H9 (cell line): ENCODE measurements around the gene RPS26. TPM values are rescaled to one million over a fixed set of nuclear protein-coding genes. Genes with fewer than 3 reads are reported as not detected.

Source experiments
- DNase-seq: peaks from one replicate; pipeline ENCODE4 v3.0.0-alpha.2; 2017
- H2AFZ ChIP-seq: one replicate; pipeline ENCODE4 v1.6.1; 2013; ENCODE audit warnings: mild to moderate bottlenecking, low read length, control low read depth, moderate library complexity
- H2AK5ac ChIP-seq: 2 replicates; pipeline ENCODE4 v1.6.1; 2013; ENCODE audit warnings: low read length, control low read depth, mixed read lengths; ENCODE audit not compliant: insufficient read length
- H2BK120ac ChIP-seq: one replicate; pipeline ENCODE4 v1.6.1; 2013; ENCODE audit warnings: low read depth, mild to moderate bottlenecking, low read length, control low read depth, inconsistent platforms; ENCODE audit not compliant: poor library complexity, severe bottlenecking
- H2BK12ac ChIP-seq: 2 replicates; pipeline ENCODE4 v1.6.1; 2013; ENCODE audit warnings: low read length, control low read depth, mixed read lengths, low read depth; ENCODE audit not compliant: insufficient read length
- H2BK15ac ChIP-seq: 2 replicates; pipeline ENCODE4 v1.6.1; 2013; ENCODE audit warnings: low read depth, low read length, control low read depth
- H2BK20ac ChIP-seq: one replicate; pipeline ENCODE4 v1.6.1; 2013; ENCODE audit warnings: low read depth, mild to moderate bottlenecking, low read length, control low read depth, inconsistent platforms; ENCODE audit not compliant: poor library complexity, severe bottlenecking
- H2BK5ac ChIP-seq: 2 replicates; pipeline ENCODE4 v1.6.1; 2013; ENCODE audit warnings: low read length, control low read depth, mixed read lengths; ENCODE audit not compliant: insufficient read length
- H3K14ac ChIP-seq: 2 replicates; pipeline ENCODE4 v1.6.1; 2013; ENCODE audit warnings: low read length, control low read depth; ENCODE audit not compliant: insufficient read depth
- H3K18ac ChIP-seq: 2 replicates; pipeline ENCODE4 v1.6.1; 2013; ENCODE audit warnings: low read depth, mild to moderate bottlenecking, mixed read lengths, low read length, control low read depth; ENCODE audit not compliant: insufficient read length
- H3K23ac ChIP-seq: 2 replicates; pipeline ENCODE4 v1.6.1; 2013; ENCODE audit warnings: low read length, control low read depth, mixed read lengths, low read depth; ENCODE audit not compliant: insufficient read length
- H3K23me2 ChIP-seq: 2 replicates; pipeline ENCODE4 v1.6.1; 2013; ENCODE audit warnings: low read depth, mild to moderate bottlenecking, mixed read lengths, low read length, control low read depth; ENCODE audit not compliant: insufficient read length, poor library complexity, severe bottlenecking
- H3K27ac ChIP-seq: 2 replicates; pipeline ENCODE4 v1.5.1; 2013; ENCODE audit warnings: low read length, control low read depth, mixed read lengths, low read depth; ENCODE audit not compliant: insufficient read length
- H3K27me3 ChIP-seq: 2 replicates; pipeline ENCODE4 v1.6.1; 2013; ENCODE audit warnings: low read length, control low read depth, inconsistent platforms; ENCODE audit not compliant: insufficient read depth
- H3K4ac ChIP-seq: 2 replicates; pipeline ENCODE4 v1.6.1; 2013; ENCODE audit warnings: low read depth, mild to moderate bottlenecking, control low read depth, inconsistent platforms, low read length, moderate library complexity
- H3K4me1 ChIP-seq: 2 replicates; pipeline ENCODE4 v1.6.1; 2013; ENCODE audit warnings: low read length, control low read depth, inconsistent platforms; ENCODE audit not compliant: insufficient read depth
- H3K4me2 ChIP-seq: 2 replicates; pipeline ENCODE4 v1.6.1; 2013; ENCODE audit warnings: low read length, control low read depth, mixed read lengths; ENCODE audit not compliant: insufficient read length, insufficient read depth
- H3K56ac ChIP-seq: 2 replicates; pipeline ENCODE4 v1.6.1; 2013; ENCODE audit warnings: low read depth, mild to moderate bottlenecking, mixed read lengths, low read length, control low read depth; ENCODE audit not compliant: insufficient read length
- H3K79me1 ChIP-seq: 2 replicates; pipeline ENCODE4 v1.6.1; 2013; ENCODE audit warnings: low read depth, mild to moderate bottlenecking, moderate library complexity, low read length, control low read depth, inconsistent platforms; ENCODE audit not compliant: insufficient read depth, poor library complexity, severe bottlenecking
- H3K79me2 ChIP-seq: 2 replicates; pipeline ENCODE4 v1.6.1; 2013; ENCODE audit warnings: low read length, control low read depth, inconsistent platforms; ENCODE audit not compliant: insufficient read depth
- H3K9ac ChIP-seq: 2 replicates; pipeline ENCODE4 v1.6.1; 2013; ENCODE audit warnings: low read length, control low read depth, mixed read lengths; ENCODE audit not compliant: insufficient read length; ENCODE audit errors: extremely low read depth
- H3K9me3 ChIP-seq: one replicate; pipeline ENCODE4 v1.6.1; 2013; ENCODE audit warnings: low read depth, low read length, inconsistent platforms; ENCODE audit not compliant: control insufficient read depth
- H3T11ph ChIP-seq: one replicate; pipeline ENCODE4 v1.6.1; 2013; ENCODE audit warnings: mild to moderate bottlenecking, low read length, control low read depth, inconsistent platforms
- H4K20me1 ChIP-seq: one replicate; pipeline ENCODE4 v1.6.1; 2013; ENCODE audit not compliant: control insufficient read depth, insufficient read length, insufficient read depth
- H4K5ac ChIP-seq: 2 replicates; pipeline ENCODE4 v1.6.1; 2013; ENCODE audit warnings: low read depth, mild to moderate bottlenecking, mixed read lengths, low read length, control low read depth; ENCODE audit not compliant: insufficient read length
- H4K8ac ChIP-seq: replicated peaks from 2 replicates; pipeline ENCODE4 v1.6.1; 2013; ENCODE audit warnings: low read length, control low read depth, mixed read lengths, low read depth; ENCODE audit not compliant: insufficient read length
- H4K91ac ChIP-seq: 2 replicates; pipeline ENCODE4 v1.6.1; 2013; ENCODE audit warnings: low read depth, mild to moderate bottlenecking, moderate library complexity, mixed read lengths, low read length, control low read depth; ENCODE audit not compliant: insufficient read length
- H3K27ac Mint-ChIP-seq, 3 experiments: 2 replicates in 2 of 3; 3 replicates in 1 of 3; pipeline ENCODE4 v1.8.0; 2020 to 2021; ENCODE audit warnings: mixed read lengths in 3 of 3, mild to moderate bottlenecking in 1 of 3, moderate library complexity in 1 of 3
- H3K27me3 Mint-ChIP-seq: 2 replicates; pipeline ENCODE4 v1.8.0; 2021; ENCODE audit warnings: low read depth, mild to moderate bottlenecking, moderate library complexity, mixed read lengths
- H3K36me3 Mint-ChIP-seq, 3 experiments: 2 replicates in 2 of 3; 3 replicates in 1 of 3; pipeline ENCODE4 v1.8.0; 2020 to 2021; ENCODE audit warnings: low read depth in 3 of 3, mixed read lengths in 3 of 3; ENCODE audit not compliant: insufficient read depth in 1 of 3
- H3K4me1 Mint-ChIP-seq, 2 experiments: 2 replicates each; pipeline ENCODE4 v1.8.0; 2020; ENCODE audit warnings: mixed read lengths in 2 of 2
- H3K4me3 Mint-ChIP-seq, 2 experiments: 2 replicates in 1 of 2; 3 replicates in 1 of 2; pipeline ENCODE4 v1.8.0; 2020 to 2021; ENCODE audit warnings: mild to moderate bottlenecking in 2 of 2, mixed read lengths in 2 of 2, moderate library complexity in 1 of 2
- H3K9me3 Mint-ChIP-seq, 2 experiments: 2 replicates in 1 of 2; 3 replicates in 1 of 2; pipeline ENCODE4 v1.8.0; 2020; ENCODE audit warnings: mild to moderate bottlenecking in 2 of 2, mixed read lengths in 2 of 2, moderate library complexity in 1 of 2
- CTCF ChIP-seq: fragments of 200-600 bp; sonication (generic); conservative IDR thresholded peaks from 3 replicates; pipeline ENCODE4 v1.8.0; 2021; ENCODE audit warnings: antibody characterized with exemption, mild to moderate bottlenecking
- WGBS: extraction: QIAGEN DNeasy Blood & Tissue Kit; methylation state at CpG from one replicate; pipeline ENCODE4 v1.1.7; 2013; ENCODE audit warnings: missing lambda C conversion rate, low lambda C conversion rate, mixed read lengths; ENCODE audit not compliant: insufficient read length; ENCODE audit errors: extremely low coverage; 5-methylcytosine and 5-hydroxymethylcytosine counted together
- total RNA-seq: library from RNA; stranded (reverse); gene quantifications from 2 replicates; pipeline ENCODE4 v1.2.1, GENCODE V29; 2021

Gene RPS26
- total RNA-seq, 1 experiment from 2014 or later, result 51.9 TPM

GRCh38 chr12:56040151-56040550 lies 1.6 kb upstream of the RPS26 start:
- H3K23ac ChIP-seq, result no peak overlapping the region
- H4K20me1 ChIP-seq, result peaks cover 3% of the 10 kb centered on the region
- H3K4me3 Mint-ChIP-seq, result no peak overlapping the region; a peak in 1 of 5 replicates
- no peaks in the 10 kb centered on the region for H3K27me3 ChIP-seq
- peaks cover 0 to 3% of the 10 kb centered on the region in 2 experiments; a peak in 1 of 5 replicates for H3K9me3 Mint-ChIP-seq
- H3K14ac ChIP-seq, result no peak overlapping the region
- H2BK12ac ChIP-seq, result no peak overlapping the region
- no peak overlapping the region for H4K91ac ChIP-seq
- TF ChIP-seq CTCF, result no peak
- H3K27ac Mint-ChIP-seq, result no peak overlapping the region
- H2BK20ac ChIP-seq, result no peak overlapping the region
- no peaks in the 10 kb centered on the region for H3K79me1 ChIP-seq
- H3K27me3 Mint-ChIP-seq, result no peaks in the 10 kb centered on the region
- no peak overlapping the region for H3K4me2 ChIP-seq
- H2BK15ac ChIP-seq, result no peak overlapping the region
- no peak overlapping the region for H2BK120ac ChIP-seq
- H2AFZ ChIP-seq, result no peak overlapping the region
- H3K23me2 ChIP-seq, result no peaks in the 10 kb centered on the region
- no peak overlapping the region for H3T11ph ChIP-seq
- no peak overlapping the region for H3K4ac ChIP-seq
- no peak overlapping the region for H2BK5ac ChIP-seq
- no peaks in the 10 kb centered on the region for H3K9me3 ChIP-seq
- no peak overlapping the region for H3K18ac ChIP-seq
- DNase-seq, result no peak
- H3K9ac ChIP-seq, result no peak overlapping the region
- H3K56ac ChIP-seq, result no peak overlapping the region
- H3K4me1 Mint-ChIP-seq, result peaks cover 19 to 28% of the 10 kb centered on the region in 2 experiments
- peaks cover 11% of the 10 kb centered on the region; the same call in 1 of the 2 replicates for H3K79me2 ChIP-seq
- no peak overlapping the region for H2AK5ac ChIP-seq
- H3K27ac ChIP-seq, result no peak overlapping the region
- no peak overlapping the region for H4K8ac ChIP-seq
- peaks cover 27 to 47% (median 45%) of the 10 kb centered on the region in 3 experiments for H3K36me3 Mint-ChIP-seq
- H4K5ac ChIP-seq, result no peak overlapping the region
- no CpG with 5 or more reads among the region's 1 CpG for WGBS
- H3K4me1 ChIP-seq, result no peaks in the 10 kb centered on the region; the same call in 1 of the 2 replicates
